HG03175 (cell line): ENCODE measurements around the gene XPO5.
"Not testable (repeated sequence)": the region's sequence is repeated elsewhere in the genome, so short reads cannot be mapped to it uniquely, and the experiment has no call there.

Experiments
- ATAC-seq: cut with Tn5 transposase; IDR thresholded peaks from one replicate; pipeline ENCODE4 v1.9.1; 2021; ENCODE audit warnings: mild to moderate bottlenecking, moderate library complexity; ENCODE audit not compliant: unreplicated experiment

The XPO5 gene

DNA sequence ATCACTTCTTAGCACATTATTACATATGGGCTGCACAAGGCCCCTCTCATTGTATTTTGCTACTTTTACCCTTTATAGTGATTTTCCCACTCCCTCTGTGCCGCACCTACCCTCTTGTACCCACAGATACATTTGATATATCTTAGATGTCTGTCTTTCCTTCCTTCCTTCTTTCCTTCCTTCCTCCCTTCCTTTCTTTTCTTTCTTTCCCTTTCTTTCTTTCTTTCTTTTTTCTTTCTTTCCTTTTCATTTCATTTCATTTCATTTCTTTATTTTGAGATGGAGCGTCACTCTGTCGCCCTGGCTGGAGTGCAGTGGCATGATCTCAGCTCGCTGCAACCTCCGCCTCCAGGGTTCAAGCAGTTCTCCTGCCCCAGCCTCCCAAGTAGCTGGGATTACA lies 12.4 kb upstream of the XPO5 start:
- ATAC-seq, result no peak

DNA sequence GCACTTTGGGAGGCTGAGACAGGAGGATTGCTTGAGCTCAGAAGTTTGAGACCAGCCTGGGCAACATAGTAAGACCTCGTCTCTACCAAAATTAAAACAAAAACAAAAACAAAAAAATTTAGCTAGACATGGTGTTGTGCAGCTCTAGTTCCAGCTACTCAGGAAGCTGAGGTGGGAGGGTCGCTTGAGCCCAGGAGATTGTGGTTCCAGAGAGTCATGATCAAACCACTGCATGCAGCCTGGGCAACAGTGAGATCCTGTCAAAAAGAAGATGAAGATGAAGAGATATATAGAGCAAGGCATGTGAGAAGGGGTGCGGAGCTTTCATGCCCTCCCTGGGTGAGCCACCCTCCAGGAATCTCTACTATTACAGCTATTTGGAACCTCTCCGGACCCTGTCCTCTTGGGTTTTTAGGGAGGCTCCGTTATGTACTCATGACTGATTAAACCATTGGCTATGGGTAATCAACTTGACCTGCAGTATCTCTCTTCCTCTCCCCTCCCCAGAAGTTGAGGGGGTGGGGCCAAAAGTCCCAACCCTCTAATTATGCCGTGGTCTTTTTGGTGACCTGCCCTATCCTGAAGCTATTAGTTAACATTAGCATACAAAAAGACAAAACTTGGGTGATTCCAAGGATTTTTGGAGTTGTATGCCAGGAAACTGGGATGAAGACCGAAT lies 9.2 kb upstream of the XPO5 start:
- no peak for ATAC-seq

DNA sequence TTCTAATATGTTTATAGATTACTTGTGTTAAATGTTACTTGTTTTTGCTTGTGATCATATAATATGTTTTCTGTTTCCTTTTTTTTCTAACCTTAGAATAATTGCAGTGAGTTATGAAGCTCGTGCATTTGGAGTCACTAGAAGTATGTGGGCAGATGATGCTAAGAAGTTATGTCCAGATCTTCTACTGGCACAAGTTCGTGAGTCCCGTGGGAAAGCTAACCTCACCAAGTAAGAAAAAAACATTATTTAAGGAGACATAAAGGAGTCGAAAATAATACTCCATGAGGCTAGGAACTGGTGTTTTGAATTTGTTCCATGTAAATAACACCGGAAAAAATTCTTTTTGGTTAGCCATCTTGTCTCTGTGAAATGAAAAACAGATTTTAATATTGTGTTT lies 7.1 kb upstream of the XPO5 start:
- no peak for ATAC-seq

DNA sequence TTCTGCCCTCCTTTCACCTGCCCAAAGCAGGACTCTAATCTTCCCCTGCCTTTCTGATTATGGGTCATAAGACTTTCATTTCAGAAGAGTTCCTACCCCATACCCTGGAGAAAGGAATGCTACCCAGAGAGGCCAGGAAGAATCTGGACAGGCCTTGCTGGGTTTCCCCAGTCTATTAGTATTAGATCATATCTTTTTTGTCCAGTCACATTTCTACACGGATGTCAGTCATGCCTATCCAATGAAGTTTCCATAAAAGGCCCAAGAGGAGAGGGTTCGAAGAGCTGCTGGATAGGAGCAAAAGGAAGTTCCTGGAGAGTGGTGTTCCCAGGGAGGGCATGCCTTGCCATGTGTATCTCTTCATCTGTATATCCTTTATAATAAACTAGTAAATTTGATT lies 3.3 kb upstream of the XPO5 start:
- ATAC-seq, result no peak

DNA sequence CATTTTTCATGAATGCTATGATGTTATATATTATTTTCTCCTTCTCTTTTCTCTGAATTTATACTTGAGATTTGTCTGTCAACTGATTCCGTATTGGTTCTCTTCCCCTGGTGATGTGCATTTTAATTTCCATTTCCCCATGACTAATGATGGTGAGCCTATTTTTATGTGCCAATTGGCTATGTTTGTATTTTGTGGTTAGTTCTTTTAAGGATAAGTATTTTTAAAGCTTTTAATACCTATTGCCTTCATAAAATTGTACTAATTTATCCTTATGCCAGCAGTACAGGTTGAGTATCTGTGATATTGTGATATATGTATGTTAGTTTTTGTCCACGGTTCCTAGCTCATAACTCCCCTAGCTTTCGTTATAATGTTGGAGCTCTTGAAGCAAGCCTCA lies 2.9 kb upstream of the XPO5 start:
- no peak for ATAC-seq

DNA sequence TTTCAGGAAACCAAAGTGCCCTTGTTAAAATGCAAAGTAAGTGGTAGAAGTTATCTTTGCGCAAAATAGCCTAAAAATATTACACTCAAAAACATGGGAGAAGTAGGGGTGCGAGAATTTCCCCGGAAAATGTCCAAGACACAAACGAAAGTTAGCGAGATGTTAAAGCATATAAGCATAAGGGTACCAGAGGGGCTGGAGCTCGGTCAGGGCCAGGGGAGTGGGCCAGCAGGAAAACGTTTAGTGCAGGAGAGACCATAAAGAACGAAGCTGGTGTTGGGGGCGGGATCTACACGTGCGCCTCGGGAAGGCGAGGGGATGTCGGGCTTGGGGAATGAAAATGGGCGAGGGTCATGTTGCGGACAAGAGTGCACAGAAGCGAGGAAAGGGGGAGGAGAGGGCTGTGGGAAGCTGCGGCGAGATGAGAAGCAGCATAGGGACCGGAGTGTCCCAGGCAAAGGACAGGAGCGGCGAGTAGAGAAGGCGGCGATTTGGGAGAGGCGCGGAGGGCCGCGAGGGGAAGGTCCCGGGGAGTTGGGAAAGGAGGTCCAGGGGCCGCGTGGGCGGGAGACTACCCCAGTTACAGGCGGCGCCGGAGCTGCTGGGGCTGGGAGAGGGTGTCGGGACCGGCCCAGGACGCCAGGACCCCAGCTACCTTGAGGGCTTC lies 600 bp downstream of the XPO5 start:
- ATAC-seq, result peak; percentile 2

DNA sequence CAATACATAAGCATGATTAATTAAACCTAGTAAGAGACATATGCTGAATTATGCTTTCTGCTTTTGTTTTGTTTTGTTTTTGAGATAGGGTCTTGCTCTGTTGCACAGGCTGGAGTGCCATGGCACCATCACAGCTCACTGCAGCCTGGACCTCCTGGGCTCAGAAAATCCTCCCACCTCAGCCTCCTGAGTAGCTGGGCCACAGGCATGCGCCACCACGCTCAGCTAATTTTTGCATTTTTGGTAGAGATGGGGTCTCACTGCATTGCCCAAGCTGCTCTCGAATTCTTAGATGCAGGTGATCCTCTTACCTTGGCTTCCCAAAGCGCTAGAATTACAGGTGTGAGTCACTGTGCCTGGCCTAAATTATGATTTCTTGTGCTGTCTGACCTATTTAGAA lies 3.8 kb downstream of the XPO5 start:
- ATAC-seq, result no peak

DNA sequence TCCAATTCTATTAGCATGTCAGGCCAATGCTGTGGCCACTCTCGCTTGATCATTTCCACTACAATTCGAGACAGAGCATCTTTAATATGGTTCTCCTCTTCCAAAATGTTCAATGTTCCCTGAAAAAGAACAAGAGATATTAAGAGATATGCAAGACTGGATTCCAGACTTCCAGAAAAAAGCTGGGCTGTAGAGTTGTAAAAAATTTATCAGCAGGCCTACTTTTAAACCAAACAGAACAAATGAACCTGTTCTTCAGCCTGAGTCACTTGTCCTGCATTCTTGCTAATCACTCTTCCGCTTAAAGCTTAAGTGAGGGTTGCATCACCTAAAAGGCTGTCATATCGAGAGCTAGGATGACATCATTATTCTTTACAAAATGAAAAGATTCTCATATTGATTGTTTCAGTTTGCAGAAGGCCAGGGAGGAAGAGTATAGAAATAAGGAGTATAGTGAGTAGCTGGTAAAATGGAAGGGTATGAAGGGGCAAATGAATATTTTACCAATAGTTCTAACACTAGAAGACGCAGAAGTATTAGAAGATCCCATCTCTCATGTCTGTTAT lies 4.9 kb downstream of the XPO5 start:
- no peak for ATAC-seq

DNA sequence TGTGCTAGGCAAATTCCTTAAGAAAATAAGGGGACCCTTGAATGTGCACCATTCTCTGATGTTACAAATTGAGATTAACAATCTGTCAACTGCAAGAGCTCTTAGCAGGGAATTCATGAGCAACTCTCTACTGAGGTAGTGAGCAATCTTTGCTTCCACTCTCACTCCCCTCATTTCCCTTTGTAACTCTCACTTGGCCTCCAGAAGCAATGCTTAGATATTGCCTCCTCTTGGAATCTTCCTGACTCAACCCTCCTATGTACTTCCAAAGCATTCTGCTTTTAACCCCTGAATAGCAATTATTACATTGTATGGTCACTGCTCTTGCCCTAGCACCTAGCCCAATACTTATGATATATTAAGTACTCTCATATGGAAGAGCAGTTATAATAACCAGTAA lies 16.5 kb downstream of the XPO5 start:
- ATAC-seq, result no peak

DNA sequence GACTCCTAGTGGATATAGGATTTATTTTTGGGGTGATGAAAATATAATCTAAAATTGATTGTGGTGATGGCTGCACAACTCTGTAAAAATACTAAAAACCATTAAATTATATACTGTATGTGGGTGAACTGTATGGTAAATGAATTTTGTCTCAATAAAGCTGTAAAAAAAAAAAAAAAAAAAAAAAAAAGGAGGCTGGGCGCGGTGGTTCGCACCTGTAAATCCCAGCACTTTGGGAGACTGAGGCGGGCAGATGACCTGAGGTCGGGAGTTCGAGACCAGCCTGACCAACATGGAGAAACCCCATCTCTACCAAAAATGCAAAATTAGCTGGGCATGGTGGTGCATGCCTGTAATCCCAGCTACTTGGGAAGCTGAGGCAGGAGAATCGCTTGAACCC lies 18.2 kb downstream of the XPO5 start:
- ATAC-seq, result not testable (repeated sequence)

DNA sequence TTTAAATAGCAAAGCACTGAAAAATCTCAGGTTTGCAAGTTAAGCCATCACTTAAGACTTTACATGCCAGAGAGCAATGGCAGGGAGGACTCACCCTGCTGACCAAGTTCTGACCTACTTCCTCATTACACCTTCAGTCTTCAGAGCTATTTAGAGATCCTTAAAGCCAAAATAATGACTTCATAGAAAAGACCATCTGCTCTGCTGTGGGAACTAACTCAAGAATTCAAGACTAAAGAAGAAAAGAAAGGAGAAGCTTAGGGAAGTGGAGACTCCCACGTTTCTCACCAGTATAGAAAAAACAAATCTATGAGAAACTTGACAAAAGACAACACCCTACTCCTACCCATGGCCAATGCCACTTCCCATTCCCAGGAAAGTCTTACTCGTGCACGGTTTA lies 28.6 kb downstream of the XPO5 start:
- ATAC-seq, result no peak

DNA sequence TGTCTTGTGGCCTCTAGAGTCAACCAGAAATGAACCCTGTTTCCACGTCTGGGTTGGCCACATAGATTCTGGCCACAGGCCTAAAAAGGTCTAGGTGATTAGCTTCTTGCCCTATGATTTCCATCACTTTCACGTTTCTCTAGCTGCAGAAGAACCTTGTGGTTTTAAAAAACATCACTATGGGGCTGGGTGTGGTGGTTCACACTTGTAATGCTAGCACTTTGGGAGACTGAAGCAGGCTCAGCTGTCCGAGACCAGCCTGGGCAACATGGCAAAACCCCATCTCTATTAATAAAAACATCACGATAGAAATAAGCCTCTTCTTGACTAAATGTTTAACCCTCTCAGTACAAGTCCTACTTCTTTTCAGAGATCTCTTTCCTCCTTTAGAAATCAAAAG lies 31.4 kb downstream of the XPO5 start:
- ATAC-seq, result no peak

DNA sequence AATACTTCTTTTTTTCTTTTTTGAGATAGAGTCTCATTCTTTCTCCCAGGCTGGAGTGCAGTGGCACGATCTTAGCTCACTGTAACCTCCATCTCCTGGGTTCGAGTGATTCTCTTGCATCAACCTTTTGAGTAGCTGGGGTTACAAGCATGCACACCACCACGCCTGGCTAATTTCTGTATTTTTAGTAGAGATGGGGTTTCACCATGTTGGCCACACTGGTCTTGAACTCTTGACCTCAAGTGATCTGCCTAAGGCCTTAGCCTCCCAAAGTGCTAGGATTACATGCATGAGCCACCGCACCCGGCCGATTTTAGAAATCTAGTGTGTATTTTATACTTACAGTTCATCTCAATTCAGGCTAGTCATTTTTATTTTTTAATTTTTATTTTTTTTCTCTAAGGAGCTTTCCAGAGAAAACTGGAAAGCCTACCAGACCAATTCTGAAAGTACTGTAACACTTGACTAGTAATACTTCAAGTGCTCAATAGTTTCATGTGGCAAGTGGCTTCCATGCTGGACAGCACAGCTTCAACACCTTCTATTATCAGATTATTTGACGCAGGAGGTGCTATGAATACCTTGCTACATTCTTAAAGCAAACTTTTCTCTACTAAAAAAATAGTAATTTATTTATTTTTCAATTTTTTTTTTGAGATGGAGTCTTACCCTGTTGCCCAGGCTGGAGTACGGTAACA lies 33.9 kb downstream of the XPO5 start:
- peak; percentile 64 for ATAC-seq

DNA sequence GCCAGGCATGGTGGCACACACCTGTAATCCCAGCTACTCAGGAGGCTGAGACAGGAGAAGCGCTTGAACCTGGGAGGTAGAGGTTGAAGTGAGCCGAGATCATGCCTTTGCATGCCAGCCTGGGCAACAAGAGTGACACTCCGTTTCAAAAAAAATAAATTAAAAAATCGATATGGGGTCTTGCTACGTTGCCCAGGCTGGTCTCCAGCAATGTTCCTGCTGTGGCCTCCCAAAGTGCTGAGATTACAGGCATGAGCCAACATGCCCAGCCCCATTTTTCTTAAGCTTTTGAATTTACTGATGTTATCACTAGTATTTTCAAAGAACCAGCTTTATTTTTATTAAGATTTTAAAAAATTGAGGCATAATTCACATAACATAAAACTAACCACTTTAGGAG lies 35.3 kb downstream of the XPO5 start:
- no peak for ATAC-seq

DNA sequence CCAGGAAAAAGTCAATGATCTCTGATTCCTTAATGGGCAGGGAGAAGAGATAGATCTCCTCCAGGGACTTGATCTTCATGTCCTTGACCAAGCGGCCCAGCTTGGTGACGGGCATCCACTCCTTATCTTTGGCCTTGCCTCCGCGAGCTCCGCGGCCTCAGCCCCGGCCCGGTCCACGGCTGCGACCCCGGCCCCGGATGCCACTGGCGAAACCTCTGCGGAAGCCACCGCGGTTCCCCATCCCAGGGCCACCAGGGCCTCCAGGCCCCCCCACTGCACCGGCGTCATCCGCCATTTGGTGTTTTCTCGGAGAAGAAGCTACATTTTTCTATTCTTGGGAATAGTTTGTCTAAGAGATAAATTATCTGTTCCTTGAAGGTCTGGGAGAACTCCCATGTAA lies 36.4 kb downstream of the XPO5 start:
- ATAC-seq, result not testable (repeated sequence)

DNA sequence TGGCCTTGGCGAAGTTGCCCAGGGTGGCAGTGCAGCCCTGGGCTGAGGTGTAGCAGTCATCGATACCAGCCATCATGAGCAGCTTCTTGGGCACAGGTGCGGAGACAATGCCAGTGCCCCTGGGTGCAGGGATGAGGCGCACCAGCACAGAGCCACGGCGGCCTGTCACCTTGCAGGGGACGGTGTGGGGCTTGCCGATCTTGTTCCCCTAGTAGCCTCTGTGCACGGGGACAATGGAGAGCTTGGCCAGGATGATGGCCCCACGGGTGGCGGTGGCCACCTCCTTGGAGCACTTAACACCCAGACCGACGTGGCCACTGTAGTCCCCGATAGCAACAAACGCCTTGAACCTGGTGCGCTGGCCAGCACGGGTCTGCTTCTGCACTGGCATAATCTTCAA lies 36.9 kb downstream of the XPO5 start:
- not testable (repeated sequence) for ATAC-seq

DNA sequence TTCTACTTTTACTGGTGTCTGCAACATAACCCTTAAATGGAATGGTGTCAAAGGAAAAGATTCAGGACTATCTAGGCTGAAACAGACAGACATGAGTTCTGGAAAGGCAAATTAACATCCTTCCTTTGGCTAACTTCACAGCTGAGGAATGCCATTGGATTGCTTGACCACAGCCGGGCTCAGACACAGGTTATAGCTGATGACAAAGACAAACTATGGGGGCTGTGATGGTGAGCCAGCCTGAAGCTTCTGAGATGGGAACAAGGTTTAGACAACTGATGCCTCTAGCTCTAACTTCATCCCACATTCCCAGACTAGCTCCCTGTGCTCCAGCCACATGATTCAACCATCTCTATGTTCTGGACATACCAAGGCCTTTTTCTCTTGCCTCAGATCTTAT lies 43.6 kb downstream of the XPO5 start:
- no peak for ATAC-seq

DNA sequence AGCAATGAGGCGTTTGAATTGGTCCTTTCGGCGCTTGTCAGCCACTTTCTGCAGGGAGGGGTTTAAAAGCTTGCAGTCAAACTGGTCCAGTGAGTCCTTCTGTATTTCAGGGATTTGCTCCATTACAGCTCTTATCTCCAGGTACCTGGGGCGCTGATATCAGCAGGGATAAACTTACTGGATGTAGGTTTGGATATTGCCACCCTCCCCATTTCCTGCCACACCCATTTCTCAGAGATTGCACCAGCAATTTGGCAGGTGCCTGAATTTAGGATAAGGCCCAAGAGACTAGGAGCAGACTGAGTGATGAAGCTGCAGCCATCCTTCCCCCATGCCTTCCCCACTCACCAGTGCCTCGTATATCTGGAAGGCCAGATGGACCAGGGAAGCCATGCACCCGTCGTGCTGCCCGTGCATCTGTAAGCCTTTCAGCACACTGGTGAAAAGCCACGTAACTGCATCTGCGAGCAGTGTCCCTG lies 51.3 kb downstream of the XPO5 start:
- no peak for ATAC-seq

DNA sequence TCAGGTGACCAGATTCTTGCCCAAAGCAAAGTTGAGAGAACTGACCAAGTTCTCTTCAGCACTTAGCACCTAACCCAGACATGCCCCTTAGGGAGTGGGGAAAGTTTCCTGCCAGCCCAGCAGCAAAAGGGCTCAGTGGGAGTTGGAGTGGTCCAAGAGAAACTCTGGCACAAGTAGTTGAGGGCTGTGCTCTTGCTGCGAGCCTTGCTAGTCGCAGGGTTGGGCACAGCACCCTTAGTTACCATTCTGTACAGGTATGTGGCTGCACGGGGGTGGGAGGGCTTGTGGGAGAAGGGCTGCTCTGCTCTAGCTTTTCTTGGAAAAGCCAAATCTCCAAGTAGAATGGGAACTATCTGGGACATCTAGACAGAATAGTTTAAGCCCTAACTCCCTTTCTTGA lies 52.6 kb downstream of the XPO5 start:
- ATAC-seq, result no peak

DNA sequence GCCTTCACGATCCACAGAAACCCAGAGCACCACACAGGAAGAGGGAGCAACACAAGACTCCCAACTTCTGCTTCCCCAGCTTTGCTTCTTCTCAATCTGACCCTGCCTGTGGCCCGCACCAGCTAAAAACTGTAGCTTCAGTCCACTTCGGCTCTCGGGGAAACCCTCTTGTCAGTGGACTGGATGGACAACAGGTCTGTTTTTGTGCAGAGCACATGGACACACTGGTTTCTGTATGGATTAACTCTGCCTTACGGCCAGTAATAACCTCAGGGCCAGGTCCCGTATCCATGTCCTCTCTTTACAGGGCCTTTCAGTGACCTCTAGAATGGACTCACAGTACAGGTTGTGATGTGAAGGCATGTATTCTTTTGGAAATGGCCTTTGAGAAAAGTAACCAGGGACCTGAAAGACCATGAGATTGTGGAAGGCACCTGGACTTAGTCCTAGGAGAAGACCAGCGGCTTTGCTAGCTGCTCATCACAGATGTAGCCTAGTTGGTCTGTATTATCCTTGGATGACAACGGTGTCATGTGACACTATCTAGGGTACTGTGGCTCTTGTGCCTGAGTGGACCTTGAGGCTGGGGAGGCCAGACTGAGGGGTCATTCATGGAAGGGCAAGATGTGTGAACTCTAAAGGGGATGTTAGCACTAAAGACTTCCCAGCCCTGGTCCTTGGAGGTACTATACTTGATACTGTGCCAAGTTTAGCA lies 53.1 kb downstream of the XPO5 start:
- no peak for ATAC-seq

DNA sequence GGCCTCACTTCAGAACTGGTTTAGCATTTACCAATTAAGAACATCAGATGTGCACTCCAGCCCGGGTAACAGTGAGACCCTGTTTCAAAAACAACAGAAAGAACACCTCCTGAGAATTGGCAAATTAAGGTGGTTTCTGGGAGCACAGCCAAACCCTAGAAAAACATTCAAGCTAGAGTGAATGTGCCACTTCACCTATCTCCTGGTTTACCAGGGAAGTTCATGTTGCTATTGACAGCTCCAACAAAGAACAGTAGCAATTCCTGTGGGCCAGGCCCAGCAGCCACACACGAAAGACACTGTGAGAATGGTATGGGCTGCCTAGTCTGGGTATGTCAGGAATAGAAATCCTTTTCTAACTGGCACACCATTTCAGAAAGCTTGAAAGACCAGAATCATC lies 54.0 kb downstream of the XPO5 start:
- ATAC-seq, result no peak
